Uterus (tissue), 4 donors: ENCODE measurements around the gene CXorf58. TPM values are rescaled to one million over a fixed set of nuclear protein-coding genes. Genes with fewer than 3 reads are reported as not detected.
"Not testable (repeated sequence)": the region's sequence is repeated elsewhere in the genome, so short reads cannot be mapped to it uniquely, and the experiment has no call there.

Source experiments
- DNase-seq, 2 donors: peaks; one replicate each; pipeline ENCODE4 v3.0.0-alpha.2; 2019 to 2020
- H3K27ac ChIP-seq, 2 donors: fragments of 200-600 bp; sonication (generic); 1 replicate in 1 of 2; 2 replicates in 1 of 2; pipeline ENCODE4 v1.5.1; 2016 to 2018
- H3K27me3 ChIP-seq, 2 donors: fragments of 200-600 bp; sonication (generic); one replicate each; pipeline ENCODE4 v1.5.1; 2018 to 2019; ENCODE audit warnings: control low read depth in 1 of 2
- H3K36me3 ChIP-seq, 2 donors: fragments of 200-600 bp; sonication (generic); one replicate each; pipeline ENCODE4 v1.5.1; 2019; ENCODE audit warnings: control low read depth in 1 of 2
- H3K4me1 ChIP-seq, 2 donors: fragments of 200-600 bp; sonication (generic); one replicate each; pipeline ENCODE4 v1.5.1; 2018 to 2019; ENCODE audit warnings: control low read depth in 1 of 2
- H3K4me3 ChIP-seq, 2 donors: fragments of 200-600 bp; sonication (generic); 1 replicate in 1 of 2; 2 replicates in 1 of 2; pipeline ENCODE4 v1.5.1; 2018 to 2019; ENCODE audit warnings: mild to moderate bottlenecking in 1 of 2
- H3K9me3 ChIP-seq, 2 donors: fragments of 200-600 bp; sonication (generic); one replicate each; pipeline ENCODE4 v1.5.1; 2019; ENCODE audit warnings: control low read depth in 1 of 2
- CTCF ChIP-seq, 4 experiments: fragments of 200-600 bp in 2 of 4; fragments of 450-650 bp in 2 of 4; sonication (generic) in 2 of 4; IDR thresholded peaks; one replicate each; pipeline ENCODE4 v1.5.1; 2016 to 2019; ENCODE audit warnings: antibody characterized with exemption in 4 of 4, mild to moderate bottlenecking in 2 of 4, moderate library complexity in 1 of 4
- POLR2A ChIP-seq, 2 donors: fragments of 450-650 bp; IDR thresholded peaks; one replicate each; pipeline ENCODE4 v1.6.1; 2016; ENCODE audit warnings: antibody characterized with exemption in 2 of 2, mild to moderate bottlenecking in 1 of 2, moderate library complexity in 1 of 2
- intact Hi-C: fragments of 100-400 bp; cut with DNase I; formaldehyde crosslinking; loops from one replicate; pipeline ENCODE4 v1.15.1; 2023; ENCODE audit warnings: low total_unique reads
- total RNA-seq, 4 donors: library from RNA; depleted of rRNA in 3 of 4; stranded (reverse); fragments of >200 nt in 3 of 4; gene quantifications; one replicate each; pipeline versions ENCODE4 v1.1.0 to v1.2.4, GENCODE V29; 2014 to 2023
- donor health status: DM: yes; HTN: yes; CAD: no.

Gene CXorf58
- total RNA-seq, 4 donors from 2014 or later, result 0.14 to 0.29 TPM; not detected in 2

GRCh38 chrX:23964191-23964590, 56.4 kb downstream of the CXorf58 start:
- Histone ChIP-seq H3K36me3 (no peaks in the 10 kb centered on the region), H3K4me1 (no peaks in the 10 kb centered on the region), H3K4me3 (no peak overlapping the region), H3K9me3 (no peaks in the 10 kb centered on the region), H3K27me3 (no peaks in the 10 kb centered on the region), H3K27ac (no peak overlapping the region)
- intact Hi-C loops, result no loop called here
- no peak for TF ChIP-seq POLR2A (IDR thresholded peaks at IDR 0.05)
- TF ChIP-seq CTCF (IDR thresholded peaks at IDR 0.05), result no peak
- no peak for DNase-seq

GRCh38 chrX:23965630-23966029, 57.8 kb downstream of the CXorf58 start:
- DNase-seq, intact Hi-C loops, H3K36me3 ChIP-seq, H3K4me3 ChIP-seq, H3K4me1 ChIP-seq, H3K27ac ChIP-seq, H3K27me3 ChIP-seq, H3K9me3 ChIP-seq: not testable (repeated sequence)

GRCh38 chrX:23978491-23978890, 70.7 kb downstream of the CXorf58 start:
- no peak overlapping the region for H3K27ac ChIP-seq

GRCh38 chrX:23980011-23980441, 72.2 kb downstream of the CXorf58 start:
- H3K9me3 ChIP-seq, result no peaks in the 10 kb centered on the region
- no peak overlapping the region for H3K4me3 ChIP-seq
- intact Hi-C loops, result no loop called here
- TF ChIP-seq CTCF (IDR thresholded peaks at IDR 0.05) (no peak), POLR2A (IDR thresholded peaks at IDR 0.05) (no peak)
- no peak for DNase-seq
- no peaks in the 10 kb centered on the region for H3K4me1 ChIP-seq
- H3K36me3 ChIP-seq, result no peaks in the 10 kb centered on the region
- no peak overlapping the region for H3K27ac ChIP-seq
- H3K27me3 ChIP-seq, result peaks cover 0 to 8% of the 10 kb centered on the region in 2 donors

More at GRCh38 chrX:23978491-23978890, 70.7 kb downstream of the CXorf58 start:
- TF ChIP-seq POLR2A (IDR thresholded peaks at IDR 0.05), result no peak
- TF ChIP-seq CTCF (IDR thresholded peaks at IDR 0.05), result no peak
- H3K4me1 ChIP-seq, result no peaks in the 10 kb centered on the region
- no peak for DNase-seq
- H3K9me3 ChIP-seq, result no peaks in the 10 kb centered on the region
- no peaks in the 10 kb centered on the region for H3K36me3 ChIP-seq
- peaks cover 0 to 2% of the 10 kb centered on the region in 2 donors for H3K27me3 ChIP-seq
- no peak overlapping the region for H3K4me3 ChIP-seq
- intact Hi-C loops, result no loop called here

- Histone ChIP-seq H3K4me3 (no peak overlapping the region), H3K27me3 (peaks cover 0 to 8% of the 10 kb centered on the region in 2 donors), H3K9me3 (no peaks in the 10 kb centered on the region), H3K27ac (no peak overlapping the region), H3K4me1 (no peaks in the 10 kb centered on the region), H3K36me3 (no peaks in the 10 kb centered on the region)
- TF ChIP-seq POLR2A (IDR thresholded peaks at IDR 0.05) (no peak), CTCF (IDR thresholded peaks at IDR 0.05) (no peak)
- intact Hi-C loops, result no loop called here
- DNase-seq, result no peak
Measured at GRCh38 chrX:23981222-23981621, 73.4 kb downstream of the CXorf58 start.

- H3K4me3 ChIP-seq, result no peak overlapping the region
- H3K9me3 ChIP-seq, result no peaks in the 10 kb centered on the region
- no peak for TF ChIP-seq POLR2A (IDR thresholded peaks at IDR 0.05)
- TF ChIP-seq CTCF (IDR thresholded peaks at IDR 0.05), result no peak
- no peaks in the 10 kb centered on the region for H3K4me1 ChIP-seq
- intact Hi-C loops, result no loop called here
- H3K36me3 ChIP-seq, result no peaks in the 10 kb centered on the region
- no peak overlapping the region for H3K27ac ChIP-seq
- DNase-seq, result no peak
- peaks cover 0 to 8% of the 10 kb centered on the region in 2 donors for H3K27me3 ChIP-seq
Measured at GRCh38 chrX:23981711-23982110, 73.9 kb downstream of the CXorf58 start.
